HG02943 (cell line): Measurements from ENCODE around the gene USP43.

ENCODE experiments used
- ATAC-seq: cut with Tn5 transposase; IDR thresholded peaks from one replicate; pipeline ENCODE4 v1.9.1; 2021; ENCODE audit warnings: mild to moderate bottlenecking, low read depth, moderate library complexity; ENCODE audit not compliant: unreplicated experiment

Gene USP43

DNA sequence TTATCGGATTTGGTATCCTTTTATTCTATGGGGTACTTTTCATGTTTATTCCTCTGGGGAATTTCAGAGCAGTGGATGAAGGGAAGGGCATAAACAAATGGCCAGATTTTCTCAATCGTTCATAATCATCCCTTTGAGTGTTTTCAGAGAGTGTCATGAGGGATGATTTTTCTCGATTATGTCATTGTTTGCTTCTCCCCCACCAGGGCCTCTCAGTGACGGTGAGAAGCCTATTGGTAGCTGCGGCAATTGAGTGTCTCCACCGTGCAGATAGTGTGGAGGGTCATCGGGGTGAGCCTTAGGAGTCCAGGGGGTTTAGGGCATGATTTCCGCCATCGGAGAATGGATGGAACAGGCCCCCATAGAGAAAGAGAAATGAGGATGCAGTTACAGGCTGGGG is 57.2 kb downstream of the USP43 start:
- ATAC-seq: no peak

DNA sequence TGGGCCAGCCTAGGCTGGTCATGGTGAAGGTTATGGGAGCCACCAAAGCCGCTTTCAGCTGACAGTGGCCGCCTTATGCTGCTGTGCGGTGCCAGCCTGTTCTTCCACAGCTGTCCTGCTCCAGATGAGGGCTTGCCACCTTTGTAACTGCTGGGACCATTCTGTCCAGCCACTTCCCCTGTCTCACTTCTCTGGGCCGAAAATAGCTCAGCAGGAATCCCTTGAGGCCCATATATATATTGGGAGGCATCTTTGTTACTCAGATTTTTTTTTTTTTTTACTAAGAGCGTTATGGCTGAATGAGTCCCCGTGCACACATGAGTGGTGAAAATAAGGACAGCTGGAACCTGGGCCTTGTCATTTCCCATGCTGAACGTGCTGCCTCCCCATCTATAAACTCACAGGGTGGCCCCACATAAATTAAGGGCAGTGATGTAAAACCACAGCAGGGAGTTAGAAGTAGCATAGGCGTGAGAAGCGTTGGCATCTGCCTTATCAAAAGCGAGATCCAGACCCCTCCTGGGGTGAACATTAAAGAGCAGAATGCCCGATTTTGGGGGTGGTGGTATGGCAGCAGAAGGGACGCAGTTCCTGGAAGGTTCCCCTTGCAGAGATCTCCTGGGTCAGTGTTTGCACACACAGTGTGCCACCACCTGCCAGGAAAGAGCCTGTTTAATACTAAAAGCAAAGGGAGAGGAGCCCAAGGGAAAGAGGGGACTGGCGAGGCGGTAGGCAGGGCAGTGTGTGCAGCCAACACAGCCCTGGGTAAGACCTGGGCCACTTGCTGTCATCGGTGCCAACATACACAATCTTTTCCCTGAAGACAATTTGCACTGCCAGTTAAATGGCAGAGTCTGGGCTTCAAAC is 57.8 kb downstream of the USP43 start:
- ATAC-seq: no peak

DNA sequence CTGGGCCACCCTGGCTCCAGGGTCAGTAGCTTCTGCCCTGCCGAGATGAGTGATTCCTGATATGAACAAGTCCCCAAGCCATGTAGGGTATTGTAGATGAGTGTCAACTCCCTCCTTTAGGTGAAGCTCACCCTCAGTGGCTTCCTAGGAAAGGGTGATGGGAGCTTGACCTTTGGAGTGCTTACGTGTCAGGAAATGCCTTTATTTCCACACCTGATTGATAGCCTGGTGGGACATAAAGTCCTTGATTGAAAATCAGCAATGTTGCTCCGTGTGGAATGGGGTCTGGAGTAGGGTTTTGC is 58.4 kb downstream of the USP43 start:
- no peak for ATAC-seq

DNA sequence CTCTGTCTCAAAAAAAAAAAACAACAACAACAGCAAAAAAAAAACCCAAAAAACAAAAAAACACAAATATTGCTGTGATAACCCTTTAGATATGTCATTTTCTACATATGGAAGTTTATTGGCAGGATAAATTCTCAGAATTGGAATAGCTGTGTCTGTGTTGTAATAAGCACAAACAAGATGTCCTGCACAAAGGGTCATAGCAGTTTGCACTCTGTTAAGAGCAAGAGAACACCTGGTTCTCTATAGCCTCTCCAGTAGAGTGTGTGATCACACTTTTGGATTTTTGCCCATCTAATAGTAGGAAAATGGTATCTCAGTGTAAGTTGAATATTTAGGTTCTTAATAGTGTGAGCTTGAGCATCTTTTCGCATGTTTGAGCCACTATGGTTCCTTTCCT is 60.4 kb downstream of the USP43 start:
- no peak for ATAC-seq

DNA sequence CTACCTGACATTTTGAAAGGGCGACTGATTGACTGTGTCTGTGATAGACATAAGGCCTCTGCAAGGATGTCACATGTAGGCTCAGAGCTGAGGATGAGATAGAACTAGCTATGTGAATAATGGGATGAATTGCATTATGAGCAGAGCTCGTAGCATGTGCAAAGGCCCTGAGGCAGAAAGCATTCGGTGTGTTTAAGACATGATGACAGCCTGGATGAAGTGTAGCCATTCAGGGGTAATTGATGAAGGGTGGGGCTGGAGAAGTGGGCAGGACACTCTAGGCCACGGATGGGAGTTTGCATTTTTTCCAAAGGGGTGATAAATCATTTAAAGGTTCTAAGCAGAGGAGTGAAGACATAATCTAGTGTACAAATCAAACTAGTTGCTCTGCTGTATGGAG is 62.6 kb downstream of the USP43 start:
- no peak for ATAC-seq

DNA sequence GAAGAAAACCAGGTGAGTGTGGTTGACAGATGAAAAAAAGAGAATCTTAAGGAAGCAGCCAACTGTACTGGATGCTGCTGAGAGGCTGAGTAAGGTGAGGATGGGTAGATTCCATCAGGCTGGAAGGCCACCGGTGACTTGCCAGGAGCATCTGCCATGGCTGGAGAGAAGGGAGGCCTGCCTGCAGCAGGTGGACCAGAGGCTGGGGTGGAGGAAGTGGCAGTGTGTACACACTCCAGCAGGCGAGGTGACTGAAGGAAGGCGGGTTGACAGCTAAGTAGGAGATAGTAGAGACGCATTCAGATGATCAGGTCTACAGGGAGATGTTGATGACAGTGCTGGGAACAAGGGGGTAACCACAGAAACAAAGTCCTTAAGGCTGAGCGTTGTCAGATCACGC is 69.5 kb downstream of the USP43 start:
- no peak for ATAC-seq

DNA sequence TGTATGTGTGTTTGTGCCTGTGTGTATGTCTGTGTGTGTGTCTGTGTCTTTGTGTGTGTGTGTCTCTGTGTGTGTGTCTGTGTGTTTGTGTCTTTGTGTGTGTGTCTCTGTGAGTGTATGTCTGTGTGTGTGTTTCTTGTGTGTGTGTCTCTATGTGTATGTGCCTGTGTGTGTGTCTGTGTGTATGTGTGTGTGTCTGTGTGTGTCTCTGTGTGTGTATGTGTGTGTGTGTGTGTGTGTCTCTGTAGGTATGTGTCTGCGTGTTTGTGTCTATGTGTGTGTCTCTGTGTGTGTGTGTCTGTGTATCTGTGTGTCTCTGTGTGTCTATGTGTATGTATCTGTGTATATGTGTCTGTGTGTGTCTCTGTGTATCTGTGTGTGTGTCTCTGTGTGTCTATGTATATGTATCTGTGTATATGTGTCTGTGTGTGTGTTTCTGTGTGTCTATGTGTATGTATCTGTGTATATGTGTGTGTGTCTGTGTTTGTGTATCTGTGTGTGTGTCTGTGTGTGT is 70.2 kb downstream of the USP43 start:
- ATAC-seq: no peak

DNA sequence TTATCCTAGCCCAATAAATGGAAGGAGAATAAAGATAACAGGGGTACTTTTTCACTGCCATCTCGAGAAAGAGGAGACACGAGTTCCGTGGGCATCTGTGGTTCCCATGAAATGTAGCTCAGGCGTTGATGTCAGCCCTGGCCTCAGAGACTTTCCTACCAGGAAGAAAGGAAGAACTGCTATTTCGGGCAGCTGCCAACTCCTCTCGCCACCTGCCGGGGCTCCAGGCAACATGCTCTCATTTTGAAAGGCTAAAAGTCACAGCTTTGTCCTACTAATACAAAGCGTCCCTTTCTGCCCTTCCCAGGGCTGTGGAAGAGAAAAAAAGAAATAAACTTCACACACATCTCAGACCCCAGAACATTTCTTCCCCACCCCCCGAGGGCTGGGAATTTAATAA is 80.3 kb downstream of the USP43 start:
- no peak for ATAC-seq

DNA sequence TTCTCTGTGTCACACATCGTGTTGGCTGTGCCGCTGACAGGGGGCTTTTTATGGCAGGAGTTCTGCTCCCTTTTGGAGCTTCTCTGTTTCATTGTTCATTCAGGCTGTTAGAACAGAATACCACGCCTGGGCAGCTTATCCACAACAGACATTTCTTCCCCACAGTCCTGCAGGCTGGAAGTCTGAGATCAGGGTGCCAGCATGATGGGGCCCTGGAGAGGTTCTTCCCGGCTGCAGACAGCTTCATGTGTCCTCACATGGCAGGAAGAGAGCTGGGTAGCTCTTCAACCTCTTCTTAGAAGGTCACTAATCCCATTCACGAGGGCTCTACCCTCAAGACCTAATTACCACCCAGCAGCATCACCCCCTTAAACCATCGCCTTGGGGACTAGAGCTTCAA is 81.0 kb downstream of the USP43 start:
- ATAC-seq: no peak

DNA sequence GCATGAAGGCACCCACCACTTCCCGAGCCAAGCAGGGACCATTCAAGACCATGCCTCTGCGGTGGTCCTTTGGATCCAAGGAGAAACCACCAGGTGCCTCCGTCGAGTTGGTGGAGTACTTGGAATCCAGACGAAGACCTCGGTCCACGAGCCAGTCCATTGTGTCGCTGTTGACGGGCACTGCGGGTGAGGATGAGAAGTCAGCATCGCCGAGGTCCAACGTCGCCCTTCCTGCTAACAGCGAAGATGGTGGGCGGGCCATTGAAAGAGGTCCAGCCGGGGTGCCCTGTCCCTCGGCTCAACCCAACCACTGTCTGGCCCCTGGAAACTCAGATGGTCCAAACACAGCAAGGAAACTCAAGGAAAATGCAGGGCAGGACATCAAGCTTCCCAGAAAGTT is 82.7 kb downstream of the USP43 start:
- ATAC-seq: no peak

DNA sequence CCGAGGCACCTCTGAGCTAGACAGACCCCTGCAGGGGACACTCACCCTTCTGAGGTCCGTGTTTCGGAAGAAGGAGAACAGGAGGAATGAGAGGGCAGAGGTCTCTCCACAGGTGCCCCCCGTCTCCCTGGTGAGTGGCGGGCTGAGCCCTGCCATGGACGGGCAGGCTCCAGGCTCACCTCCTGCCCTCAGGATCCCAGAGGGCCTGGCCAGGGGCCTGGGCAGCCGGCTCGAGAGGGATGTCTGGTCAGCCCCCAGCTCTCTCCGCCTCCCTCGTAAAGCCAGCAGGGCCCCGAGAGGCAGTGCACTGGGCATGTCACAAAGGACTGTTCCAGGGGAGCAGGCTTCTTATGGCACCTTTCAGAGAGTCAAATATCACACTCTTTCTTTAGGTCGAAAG is 83.2 kb downstream of the USP43 start:
- no peak for ATAC-seq

DNA sequence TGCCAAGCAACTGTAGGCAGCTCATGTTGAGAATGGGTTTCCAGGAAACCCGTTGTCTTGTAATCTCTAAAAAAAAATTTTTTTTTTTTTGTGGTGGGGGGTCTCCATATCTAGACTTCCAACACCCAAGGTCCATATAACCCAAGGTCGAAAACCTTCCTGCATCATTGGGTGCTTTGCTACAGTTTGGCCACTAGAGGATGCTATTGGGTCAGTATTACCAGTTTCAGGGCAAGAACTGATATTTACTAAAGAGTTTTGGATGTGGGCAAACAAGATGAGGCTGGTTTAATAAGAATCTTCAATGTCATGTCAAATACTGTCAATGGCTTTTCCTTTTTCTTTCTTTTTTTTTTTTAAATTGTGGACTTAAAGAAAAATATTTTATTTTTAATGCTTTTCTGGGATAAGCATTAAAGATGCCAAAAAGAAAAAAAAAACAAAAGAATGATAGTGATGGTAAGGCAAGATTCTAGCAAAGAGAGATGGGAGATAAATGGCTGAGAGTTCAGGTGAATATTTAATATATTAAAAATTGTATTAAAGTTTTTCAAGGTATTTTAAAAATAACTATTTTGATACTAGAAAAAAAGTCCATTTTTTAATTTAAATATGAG is 83.8 kb downstream of the USP43 start:
- ATAC-seq: no peak

DNA sequence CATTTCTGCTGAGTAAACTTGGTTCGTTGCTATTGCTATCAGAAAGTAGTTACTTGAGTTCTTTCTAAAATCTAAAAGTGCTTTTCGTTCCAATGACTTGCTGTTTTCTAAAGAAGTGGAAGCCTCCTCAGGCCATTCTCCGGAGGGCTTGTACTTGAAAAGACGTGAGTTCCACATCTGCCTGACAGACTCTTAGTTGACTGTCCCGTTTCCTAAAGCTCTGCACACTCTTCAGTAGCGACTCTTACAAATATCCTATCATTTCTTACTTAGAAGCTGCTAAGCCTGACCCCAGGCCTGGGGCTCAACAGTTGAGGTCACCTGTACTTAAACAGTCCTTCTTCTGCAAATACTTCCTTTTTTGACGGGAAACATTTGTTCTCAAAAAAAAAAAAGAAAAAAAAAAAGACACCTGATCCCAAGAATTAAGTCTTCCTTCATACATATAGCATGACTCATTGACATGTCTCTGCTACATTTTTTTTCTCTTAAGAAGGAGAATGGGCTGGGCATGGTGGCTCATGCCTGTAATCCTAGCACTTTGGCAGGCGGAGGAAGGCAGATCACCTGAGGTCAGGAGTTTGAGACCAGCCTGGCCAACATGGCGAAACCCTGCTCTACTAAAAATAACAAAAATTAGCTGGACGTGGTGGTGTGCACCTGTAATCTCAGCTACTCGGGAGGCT is 84.6 kb downstream of the USP43 start:
- ATAC-seq: no peak

DNA sequence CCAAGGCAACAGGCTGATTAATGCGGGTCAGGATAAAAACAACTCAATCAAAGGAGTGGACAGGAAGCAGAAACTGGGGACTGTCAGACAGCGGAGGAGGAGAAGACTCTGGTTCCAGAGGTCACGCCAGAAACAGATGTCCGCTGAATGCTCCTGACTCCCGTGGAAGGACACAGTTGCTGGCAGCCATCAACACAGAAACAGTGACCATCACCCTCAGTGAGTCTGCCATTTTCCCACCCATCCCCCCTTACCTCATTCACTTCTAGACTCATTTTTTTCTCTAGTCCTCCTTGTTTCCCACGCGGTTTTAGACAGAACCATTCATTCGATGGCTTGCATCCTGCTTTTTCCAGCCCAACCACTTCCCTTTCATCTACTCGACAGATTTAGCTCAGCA is 105.2 kb downstream of the USP43 start:
- ATAC-seq: no peak

DNA sequence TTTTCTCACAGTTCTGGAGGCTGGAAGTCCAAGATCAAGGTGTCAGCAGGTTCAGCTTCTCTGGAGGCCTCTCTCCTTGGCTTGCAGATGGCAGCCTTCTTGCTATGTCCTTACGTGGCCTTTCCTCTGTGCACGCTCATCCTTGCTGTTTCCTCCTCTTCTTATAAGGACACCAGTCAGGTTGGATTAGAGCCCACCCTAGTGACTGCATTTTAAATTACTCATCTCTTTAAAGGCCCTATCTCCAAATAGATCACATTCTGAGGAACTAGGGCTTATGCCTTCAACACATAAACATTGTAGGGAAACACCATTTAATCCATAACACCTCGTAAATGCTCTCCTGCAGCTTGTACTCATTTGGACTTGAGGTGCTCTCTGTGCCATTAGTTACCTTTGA is 109.8 kb downstream of the USP43 start:
- ATAC-seq: no peak

DNA sequence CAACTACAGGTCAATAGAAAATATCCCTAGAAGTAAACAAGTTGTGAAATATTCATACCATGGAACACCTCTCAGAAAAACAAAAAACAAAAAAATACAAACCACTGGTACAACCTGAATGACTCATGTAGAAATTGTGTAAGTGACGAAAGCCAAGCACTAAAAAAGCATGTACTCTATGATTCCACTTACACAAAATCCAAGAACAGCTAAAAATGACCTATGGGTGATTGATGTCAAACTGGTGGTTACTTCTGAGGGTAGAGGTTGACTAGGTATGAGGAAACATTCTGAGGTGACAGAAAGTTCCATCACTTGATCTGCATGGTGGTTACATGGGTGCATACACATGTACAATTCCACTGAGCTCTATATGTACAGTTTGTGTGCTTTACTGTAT is 114.9 kb downstream of the USP43 start:
- no peak for ATAC-seq

DNA sequence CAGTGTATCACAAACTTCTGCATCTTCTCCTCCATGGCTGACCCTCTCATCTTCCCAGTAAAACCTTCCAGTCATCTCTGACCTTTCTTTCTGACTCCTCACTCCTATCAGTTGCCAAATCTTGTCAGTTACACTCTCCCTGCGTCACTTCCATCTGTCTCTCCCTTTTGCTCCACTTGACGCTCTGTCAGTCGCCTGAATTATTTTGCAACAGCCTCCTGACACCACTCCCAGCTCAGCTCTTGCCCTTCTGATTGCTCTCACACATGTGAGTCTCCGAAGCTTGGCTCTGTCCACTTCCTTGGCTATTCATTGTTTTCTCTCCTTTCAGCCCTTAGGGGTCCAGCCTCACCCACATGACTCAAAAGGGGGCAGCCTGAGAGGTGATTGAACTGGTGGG is 118.3 kb downstream of the USP43 start:
- ATAC-seq: no peak

DNA sequence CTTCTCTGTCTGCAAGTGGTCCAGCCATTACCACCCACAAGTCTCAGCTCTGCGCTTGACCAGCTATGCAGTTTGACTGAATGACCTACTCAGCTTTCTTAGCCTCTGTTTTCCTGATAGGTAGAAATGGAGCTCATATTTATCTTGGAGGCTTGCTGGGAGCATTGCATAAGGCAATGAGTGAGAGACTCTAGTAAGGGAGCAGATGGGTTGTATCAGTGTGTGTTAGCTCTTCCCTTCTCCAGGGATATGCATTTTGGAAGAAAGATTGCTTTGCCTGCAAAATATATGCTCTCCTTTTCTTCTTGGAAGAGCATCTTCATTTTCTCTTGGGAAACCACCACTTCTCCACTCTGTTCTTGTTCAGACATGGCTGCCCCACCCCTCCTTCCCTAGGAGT is 120.0 kb downstream of the USP43 start:
- ATAC-seq: no peak

DNA sequence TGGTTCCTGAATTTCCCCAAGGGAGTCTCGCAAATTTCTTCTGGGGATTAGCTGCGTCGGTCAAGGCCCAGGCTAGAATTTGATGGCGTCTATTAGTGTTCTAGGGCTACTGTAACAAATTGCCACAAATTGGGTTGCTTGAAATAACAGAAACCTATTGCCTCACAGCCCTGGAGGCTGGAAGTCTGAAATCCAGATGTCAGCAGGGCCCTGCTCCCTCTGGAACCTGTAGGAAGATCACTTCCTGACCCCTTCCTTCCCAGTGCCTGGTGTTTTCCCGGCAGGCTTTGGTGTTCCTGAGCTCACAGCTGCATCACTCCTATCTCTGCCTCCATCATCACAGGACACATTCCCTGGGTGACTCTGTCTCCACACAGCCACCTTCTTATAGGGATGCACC is 121.7 kb downstream of the USP43 start:
- ATAC-seq: no peak

DNA sequence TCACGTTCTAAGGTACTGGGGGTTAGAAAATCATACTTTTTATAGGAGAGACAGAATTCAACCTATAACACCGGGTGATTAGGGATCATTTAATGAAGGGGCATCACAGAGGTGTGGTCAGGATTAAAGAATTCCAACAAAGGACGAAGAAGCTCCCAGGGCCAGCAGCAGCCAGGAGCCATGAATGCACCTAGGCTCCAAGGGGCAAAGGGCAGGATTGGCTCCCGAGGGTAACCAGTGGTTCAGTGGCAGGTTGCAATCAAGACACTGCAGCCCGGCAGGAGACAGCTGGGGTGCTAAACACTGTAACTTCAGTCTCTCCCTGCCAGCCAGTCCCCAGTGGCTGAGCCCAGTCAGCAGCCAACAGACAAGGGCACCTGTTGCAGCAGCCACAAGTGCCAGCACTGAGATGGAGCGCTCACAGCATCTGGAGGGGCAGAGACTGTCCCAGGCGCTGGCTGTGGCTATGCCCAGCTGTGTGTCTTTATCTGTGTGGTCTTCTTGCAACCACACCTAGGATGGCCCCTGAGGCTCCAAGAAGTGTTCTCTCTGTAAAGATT is 122.2 kb downstream of the USP43 start:
- no peak for ATAC-seq

DNA sequence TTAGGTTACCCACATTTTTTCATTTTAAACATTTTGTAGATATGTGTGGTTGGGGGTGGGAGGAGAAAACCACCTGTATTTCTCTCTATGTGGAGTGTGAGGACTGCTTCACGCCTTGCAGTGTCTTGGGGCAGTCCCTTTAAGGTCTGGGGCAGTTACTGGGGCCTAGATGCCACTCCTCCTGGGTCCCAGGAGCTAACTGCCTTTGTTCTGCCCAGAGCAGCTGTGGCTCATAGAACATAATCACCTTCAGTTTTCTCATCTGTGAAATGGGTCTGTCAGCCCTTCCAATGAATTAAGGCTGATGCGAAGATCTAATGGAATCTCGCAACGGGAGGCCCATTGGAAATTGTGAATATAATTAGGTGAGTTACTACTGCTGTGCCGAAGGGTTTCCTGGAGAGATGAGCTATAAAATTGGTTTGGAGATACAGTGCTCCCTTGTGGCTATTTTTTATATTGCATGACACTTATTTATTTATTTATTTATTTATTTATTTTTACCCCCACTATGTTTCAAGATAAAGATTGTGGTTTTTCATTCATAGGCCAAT is 123.1 kb downstream of the USP43 start:
- ATAC-seq: no peak
